ENCODE measurements around the gene COBL.

Gene COBL

GRCh38 chr7:51261950-51262795 is 54.4 kb downstream of the COBL start:
- no peak for TF ChIP-seq CTCF (IDR thresholded peaks at IDR 0.05)

DNA sequence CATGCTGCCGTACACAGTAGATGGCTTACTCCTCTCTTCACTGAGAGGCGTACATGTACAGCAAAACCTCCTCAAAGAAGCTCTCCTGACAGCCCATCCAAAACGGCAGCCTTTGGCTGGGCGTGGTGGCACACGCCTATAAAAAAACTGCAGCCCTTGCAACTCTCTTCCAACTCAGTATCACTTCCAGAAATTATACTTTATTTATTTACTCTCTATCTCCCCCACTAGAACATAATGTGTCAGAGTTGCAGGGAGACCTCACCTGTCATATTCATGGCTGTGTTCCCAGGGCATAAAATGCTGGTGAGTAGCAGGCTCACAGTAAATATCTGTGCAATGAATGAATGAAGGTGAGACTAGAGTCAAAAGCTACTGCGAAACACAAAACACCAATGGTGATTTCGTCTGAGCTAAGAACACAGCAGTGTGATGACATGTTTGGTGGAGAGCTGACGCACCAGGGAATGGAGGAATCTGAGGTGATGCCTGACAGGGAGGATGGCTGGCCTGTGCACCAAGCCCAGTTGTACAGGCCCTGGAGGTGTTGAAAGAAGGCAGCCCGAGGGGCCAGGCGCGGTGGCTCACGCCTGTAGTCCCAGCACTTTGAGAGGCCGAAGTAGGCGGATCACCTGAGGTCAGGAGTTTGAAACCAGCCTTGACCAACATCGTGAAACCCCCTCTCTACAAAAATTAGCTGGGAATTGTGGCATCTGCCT is 55.3 kb downstream of the COBL start:
- TF ChIP-seq CTCF (IDR thresholded peaks at IDR 0.05), result no peak

DNA sequence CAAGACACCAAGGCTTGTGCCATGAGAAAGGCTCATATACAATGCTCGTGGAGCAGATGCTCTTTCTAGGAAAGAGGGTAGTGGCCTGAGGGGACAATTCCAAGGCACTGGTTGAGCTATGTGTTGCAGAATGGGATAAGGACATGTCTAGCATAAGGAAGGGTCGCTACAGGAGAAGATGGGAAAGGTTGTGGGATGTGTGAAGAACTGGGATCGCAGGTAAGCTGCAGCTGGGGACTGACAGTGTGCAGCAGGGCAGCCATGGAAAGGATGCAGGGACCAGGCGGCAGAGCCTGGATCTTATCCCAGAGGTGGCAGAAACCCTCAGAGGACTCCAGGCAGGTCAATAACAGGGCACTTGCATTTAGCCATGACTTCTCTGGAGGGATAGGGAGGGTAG is 56.1 kb downstream of the COBL start:
- TF ChIP-seq CTCF (IDR thresholded peaks at IDR 0.05), result no peak

DNA sequence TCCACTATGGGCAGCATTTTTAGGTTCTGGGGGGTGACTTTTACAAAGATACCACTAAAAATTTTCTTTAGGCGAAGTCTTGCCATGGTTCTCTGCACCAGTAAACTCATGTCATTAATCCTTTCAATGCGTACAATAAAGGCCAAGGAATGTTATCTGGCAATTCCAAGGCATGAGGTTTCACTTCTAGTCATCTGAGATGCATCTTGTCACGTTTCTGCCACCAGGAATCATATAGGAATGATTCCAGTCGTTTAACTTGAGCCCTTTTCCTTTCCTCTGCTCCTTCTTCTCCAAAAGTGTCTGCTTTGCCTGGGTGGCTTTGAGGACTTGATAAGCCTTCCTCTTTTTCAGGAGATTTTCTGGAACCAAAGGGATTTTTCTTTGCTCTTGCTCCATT is 56.8 kb downstream of the COBL start:
- no peak for TF ChIP-seq CTCF (IDR thresholded peaks at IDR 0.05)

DNA sequence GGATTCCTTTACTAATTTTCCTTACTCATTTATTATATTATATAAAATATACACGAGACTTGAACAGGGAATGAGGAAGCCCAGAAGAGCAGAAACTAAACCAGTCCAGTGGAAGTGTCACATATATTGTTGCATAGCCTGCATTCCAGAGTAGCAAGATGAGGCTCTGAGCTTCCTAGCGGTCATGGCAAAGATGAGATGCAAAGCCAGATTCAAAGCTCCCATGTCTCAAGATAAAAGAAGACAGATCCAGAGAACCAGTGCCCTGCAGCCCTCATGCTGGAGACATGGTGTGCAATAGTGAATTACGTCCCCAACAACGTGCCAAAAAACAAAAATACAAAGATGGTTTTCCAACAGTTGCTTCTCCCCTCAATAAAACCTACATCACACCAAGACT is 59.7 kb downstream of the COBL start:
- no peak for TF ChIP-seq CTCF (IDR thresholded peaks at IDR 0.05)

DNA sequence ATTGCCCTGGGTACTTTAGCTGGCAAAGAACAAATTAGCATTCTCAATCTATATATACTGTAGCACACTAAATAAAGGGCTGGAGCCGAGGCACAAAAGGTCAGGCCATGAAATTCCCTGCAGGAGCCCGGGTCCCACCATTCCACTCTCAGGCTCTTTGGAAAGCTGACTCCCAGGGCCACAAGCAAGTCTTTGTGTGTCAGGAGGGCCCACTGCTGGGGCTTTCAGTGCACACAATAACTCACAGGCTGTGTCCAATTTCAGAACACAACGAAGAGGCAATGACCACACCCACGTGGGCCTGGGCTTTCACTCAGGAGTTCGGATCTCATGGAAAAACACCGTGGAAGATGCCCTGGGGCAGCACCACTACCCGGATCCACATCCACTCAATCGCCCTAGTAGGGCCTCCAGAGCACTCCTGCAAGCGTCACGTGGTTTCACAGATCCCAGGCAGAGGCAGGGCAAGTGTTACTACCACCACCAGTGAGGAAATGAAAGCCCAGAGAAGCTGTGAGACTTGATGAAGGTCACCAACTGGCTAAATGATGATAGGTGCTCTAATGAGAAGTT is 60.3 kb downstream of the COBL start:
- TF ChIP-seq CTCF (IDR thresholded peaks at IDR 0.05), result no peak

DNA sequence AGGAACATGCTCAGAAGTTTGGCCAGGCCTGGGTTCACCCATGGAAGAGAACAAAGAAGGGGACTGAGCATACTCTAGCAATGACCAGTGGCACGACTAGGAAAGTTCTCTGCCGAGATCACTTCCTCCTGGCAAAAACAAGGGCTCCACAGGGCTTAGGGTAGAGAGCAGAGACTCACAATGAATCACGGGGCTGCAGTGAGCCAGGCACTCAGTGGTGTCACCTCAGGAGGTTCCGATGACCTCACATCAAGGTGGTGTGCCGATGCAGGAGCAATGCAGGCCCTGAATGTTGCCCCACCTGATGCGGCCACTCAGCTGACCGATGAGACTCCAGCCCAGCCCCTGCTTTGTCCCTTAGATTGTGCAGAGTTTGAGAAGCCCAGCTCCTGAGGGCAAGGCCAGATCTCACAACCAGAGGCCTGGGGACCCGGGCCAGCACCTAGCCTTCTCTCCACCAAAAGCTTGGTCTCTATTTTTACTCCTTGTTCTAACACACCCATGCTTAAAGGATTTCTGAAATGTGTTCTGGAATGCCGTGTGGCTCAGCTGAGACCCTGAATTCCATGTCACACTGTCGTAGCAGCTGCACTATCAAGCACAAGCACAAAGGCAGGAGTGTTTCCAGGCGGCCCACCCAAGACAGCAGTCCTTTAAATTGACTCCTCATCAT is 60.9 kb downstream of the COBL start:
- no peak for TF ChIP-seq CTCF (IDR thresholded peaks at IDR 0.05)

Data from LNCAP (cell line).